Measurements from ENCODE around the gene HOXC12. TPM values are rescaled to one million over a fixed set of nuclear protein-coding genes. Genes with fewer than 3 reads are reported as not detected.
A peak's percentile ranks its signal among the peaks of the same experiment; 100 is the strongest.

HOXC12 gene
- total RNA-seq, 1 donor from 2014 or later: not detected

GRCh38 chr12:53990311-53991076 lies 35.8 kb downstream of the HOXC12 start:
- H3K4me3 ChIP-seq (ENCODE audit: low read length in 3 of 3): peak overlapping the region; percentile 42 to 72 (median 67)
- peaks cover 72 to 91% (median 74%) of the 10 kb centered on the region in 3 donors for H3K4me1 ChIP-seq (ENCODE audit: control insufficient read depth in 3 of 3, insufficient read depth in 3 of 3, low read length in 3 of 3)
- H3K36me3 ChIP-seq (ENCODE audit: control insufficient read depth in 3 of 3, insufficient read depth in 3 of 3, low read length in 3 of 3): no peaks in the 10 kb centered on the region
- peak overlapping the region; percentile 34 to 81 (median 71) for H3K9ac ChIP-seq (ENCODE audit: low read depth in 1 of 3, low read length in 3 of 3)
- H3K27ac ChIP-seq (ENCODE audit: low read depth, low read length): peak overlapping the region; percentile 100
- H3K27me3 ChIP-seq (ENCODE audit: control insufficient read depth in 3 of 3, insufficient read depth in 3 of 3, low read length in 3 of 3): peaks cover 4 to 21% (median 5%) of the 10 kb centered on the region in 3 donors
- H3K9me3 ChIP-seq (ENCODE audit: control insufficient read depth in 3 of 3, low read length in 3 of 3): no peaks in the 10 kb centered on the region

GRCh38 chr12:53991077-53991460 lies 36.4 kb downstream of the HOXC12 start:
- Histone ChIP-seq H3K27ac (ENCODE audit: low read depth, low read length) (peak overlapping the region; percentile 100), H3K4me3 (ENCODE audit: low read length in 3 of 3) (peak overlapping the region; percentile 42 to 72 (median 67)), H3K9ac (ENCODE audit: low read depth in 1 of 3, low read length in 3 of 3) (peak overlapping the region; percentile 34 to 81 (median 71)), H3K9me3 (ENCODE audit: control insufficient read depth in 3 of 3, low read length in 3 of 3) (no peaks in the 10 kb centered on the region), H3K27me3 (ENCODE audit: control insufficient read depth in 3 of 3, insufficient read depth in 3 of 3, low read length in 3 of 3) (peaks cover 4 to 19% (median 5%) of the 10 kb centered on the region in 3 donors), H3K4me1 (ENCODE audit: control insufficient read depth in 3 of 3, insufficient read depth in 3 of 3, low read length in 3 of 3) (peaks cover 68 to 89% (median 75%) of the 10 kb centered on the region in 3 donors), H3K36me3 (ENCODE audit: control insufficient read depth in 3 of 3, insufficient read depth in 3 of 3, low read length in 3 of 3) (no peaks in the 10 kb centered on the region)

- H3K27ac ChIP-seq (ENCODE audit: low read depth, low read length): peak overlapping the region; percentile 100
- H3K4me3 ChIP-seq (ENCODE audit: low read length in 3 of 3): peak overlapping the region in 2 of 3 donors; percentile 2 to 42
- H3K9ac ChIP-seq (ENCODE audit: low read depth in 1 of 3, low read length in 3 of 3): peak overlapping the region; percentile 34 to 81 (median 71)
- no peaks in the 10 kb centered on the region for H3K36me3 ChIP-seq (ENCODE audit: control insufficient read depth in 3 of 3, insufficient read depth in 3 of 3, low read length in 3 of 3)
- peaks cover 70 to 90% (median 79%) of the 10 kb centered on the region in 3 donors for H3K4me1 ChIP-seq (ENCODE audit: control insufficient read depth in 3 of 3, insufficient read depth in 3 of 3, low read length in 3 of 3)
- peaks cover 0 to 13% (median 3%) of the 10 kb centered on the region in 3 donors for H3K27me3 ChIP-seq (ENCODE audit: control insufficient read depth in 3 of 3, insufficient read depth in 3 of 3, low read length in 3 of 3)
- no peaks in the 10 kb centered on the region for H3K9me3 ChIP-seq (ENCODE audit: control insufficient read depth in 3 of 3, low read length in 3 of 3)
These were observed 37.7 kb downstream of the HOXC12 start for GRCh38 chr12:53992377-53992889.

- no peaks in the 10 kb centered on the region for H3K36me3 ChIP-seq (ENCODE audit: control insufficient read depth in 3 of 3, insufficient read depth in 3 of 3, low read length in 3 of 3)
- no peaks in the 10 kb centered on the region for H3K9me3 ChIP-seq (ENCODE audit: control insufficient read depth in 3 of 3, low read length in 3 of 3)
- H3K4me3 ChIP-seq (ENCODE audit: low read length in 3 of 3): peak overlapping the region; percentile 88 to 93 (median 89)
- peaks cover 69 to 90% (median 77%) of the 10 kb centered on the region in 3 donors for H3K4me1 ChIP-seq (ENCODE audit: control insufficient read depth in 3 of 3, insufficient read depth in 3 of 3, low read length in 3 of 3)
- peaks cover 0 to 12% (median 3%) of the 10 kb centered on the region in 3 donors for H3K27me3 ChIP-seq (ENCODE audit: control insufficient read depth in 3 of 3, insufficient read depth in 3 of 3, low read length in 3 of 3)
- peak overlapping the region; percentile 100 for H3K27ac ChIP-seq (ENCODE audit: low read depth, low read length)
- peak overlapping the region; percentile 87 to 99 (median 99) for H3K9ac ChIP-seq (ENCODE audit: low read depth in 1 of 3, low read length in 3 of 3)
These were observed 38.7 kb downstream of the HOXC12 start for GRCh38 chr12:53993162-53994008.

- Histone ChIP-seq H3K36me3 (ENCODE audit: control insufficient read depth in 3 of 3, insufficient read depth in 3 of 3, low read length in 3 of 3) (no peaks in the 10 kb centered on the region), H3K4me1 (ENCODE audit: control insufficient read depth in 3 of 3, insufficient read depth in 3 of 3, low read length in 3 of 3) (peaks cover 69 to 86% (median 77%) of the 10 kb centered on the region in 3 donors), H3K27me3 (ENCODE audit: control insufficient read depth in 3 of 3, insufficient read depth in 3 of 3, low read length in 3 of 3) (peaks cover 0 to 9% (median 3%) of the 10 kb centered on the region in 3 donors), H3K9me3 (ENCODE audit: control insufficient read depth in 3 of 3, low read length in 3 of 3) (no peaks in the 10 kb centered on the region), H3K27ac (ENCODE audit: low read depth, low read length) (peak overlapping the region; percentile 100), H3K9ac (ENCODE audit: low read depth in 1 of 3, low read length in 3 of 3) (peak overlapping the region; percentile 87 to 99 (median 99)), H3K4me3 (ENCODE audit: low read length in 3 of 3) (peak overlapping the region; percentile 88 to 93 (median 89))
These were observed 39.2 kb downstream of the HOXC12 start for GRCh38 chr12:53994009-53994263.

GRCh38 chr12:53994264-53995001 lies 39.7 kb downstream of the HOXC12 start:
- Histone ChIP-seq H3K9ac (ENCODE audit: low read depth in 1 of 3, low read length in 3 of 3) (peak overlapping the region; percentile 96 to 99 (median 99)), H3K27me3 (ENCODE audit: control insufficient read depth in 3 of 3, insufficient read depth in 3 of 3, low read length in 3 of 3) (peaks cover 0 to 9% (median 3%) of the 10 kb centered on the region in 3 donors), H3K4me1 (ENCODE audit: control insufficient read depth in 3 of 3, insufficient read depth in 3 of 3, low read length in 3 of 3) (peaks cover 67 to 82% (median 73%) of the 10 kb centered on the region in 3 donors), H3K27ac (ENCODE audit: low read depth, low read length) (peak overlapping the region; percentile 100), H3K36me3 (ENCODE audit: control insufficient read depth in 3 of 3, insufficient read depth in 3 of 3, low read length in 3 of 3) (no peaks in the 10 kb centered on the region), H3K9me3 (ENCODE audit: control insufficient read depth in 3 of 3, low read length in 3 of 3) (no peaks in the 10 kb centered on the region), H3K4me3 (ENCODE audit: low read length in 3 of 3) (peak overlapping the region; percentile 88 to 93 (median 89))

GRCh38 chr12:53995002-53995377 lies 40.3 kb downstream of the HOXC12 start:
- Histone ChIP-seq H3K4me1 (ENCODE audit: control insufficient read depth in 3 of 3, insufficient read depth in 3 of 3, low read length in 3 of 3) (peaks cover 63 to 78% (median 68%) of the 10 kb centered on the region in 3 donors), H3K27me3 (ENCODE audit: control insufficient read depth in 3 of 3, insufficient read depth in 3 of 3, low read length in 3 of 3) (peaks cover 0 to 9% (median 3%) of the 10 kb centered on the region in 3 donors), H3K9ac (ENCODE audit: low read depth in 1 of 3, low read length in 3 of 3) (peak overlapping the region; percentile 96 to 99 (median 99)), H3K36me3 (ENCODE audit: control insufficient read depth in 3 of 3, insufficient read depth in 3 of 3, low read length in 3 of 3) (no peaks in the 10 kb centered on the region), H3K4me3 (ENCODE audit: low read length in 3 of 3) (peak overlapping the region; percentile 88 to 93 (median 89)), H3K9me3 (ENCODE audit: control insufficient read depth in 3 of 3, low read length in 3 of 3) (no peaks in the 10 kb centered on the region), H3K27ac (ENCODE audit: low read depth, low read length) (peak overlapping the region; percentile 100)

GRCh38 chr12:53995378-53996239 lies 40.9 kb downstream of the HOXC12 start:
- H3K4me1 ChIP-seq (ENCODE audit: control insufficient read depth in 3 of 3, insufficient read depth in 3 of 3, low read length in 3 of 3): peaks cover 57 to 78% (median 62%) of the 10 kb centered on the region in 3 donors
- H3K27me3 ChIP-seq (ENCODE audit: control insufficient read depth in 3 of 3, insufficient read depth in 3 of 3, low read length in 3 of 3): peaks cover 0 to 9% (median 3%) of the 10 kb centered on the region in 3 donors
- H3K27ac ChIP-seq (ENCODE audit: low read depth, low read length): peak overlapping the region; percentile 100
- H3K4me3 ChIP-seq (ENCODE audit: low read length in 3 of 3): peak overlapping the region; percentile 88 to 93 (median 89)
- H3K9me3 ChIP-seq (ENCODE audit: control insufficient read depth in 3 of 3, low read length in 3 of 3): no peaks in the 10 kb centered on the region
- peak overlapping the region; percentile 96 to 99 (median 99) for H3K9ac ChIP-seq (ENCODE audit: low read depth in 1 of 3, low read length in 3 of 3)
- H3K36me3 ChIP-seq (ENCODE audit: control insufficient read depth in 3 of 3, insufficient read depth in 3 of 3, low read length in 3 of 3): no peaks in the 10 kb centered on the region
